ENCODE data around the gene GNB5. TPM values are rescaled to one million over a fixed set of nuclear protein-coding genes. Genes with fewer than 3 reads are reported as not detected.
A peak's percentile ranks its signal among the peaks of the same experiment; 100 is the strongest.

Gene GNB5
- total and polyA plus RNA-seq, 2 of the 13 experiments (the other 11 are each of a cell fraction or from before 2014, with no cell fraction given): 13.7 to 14.4 TPM

DNA sequence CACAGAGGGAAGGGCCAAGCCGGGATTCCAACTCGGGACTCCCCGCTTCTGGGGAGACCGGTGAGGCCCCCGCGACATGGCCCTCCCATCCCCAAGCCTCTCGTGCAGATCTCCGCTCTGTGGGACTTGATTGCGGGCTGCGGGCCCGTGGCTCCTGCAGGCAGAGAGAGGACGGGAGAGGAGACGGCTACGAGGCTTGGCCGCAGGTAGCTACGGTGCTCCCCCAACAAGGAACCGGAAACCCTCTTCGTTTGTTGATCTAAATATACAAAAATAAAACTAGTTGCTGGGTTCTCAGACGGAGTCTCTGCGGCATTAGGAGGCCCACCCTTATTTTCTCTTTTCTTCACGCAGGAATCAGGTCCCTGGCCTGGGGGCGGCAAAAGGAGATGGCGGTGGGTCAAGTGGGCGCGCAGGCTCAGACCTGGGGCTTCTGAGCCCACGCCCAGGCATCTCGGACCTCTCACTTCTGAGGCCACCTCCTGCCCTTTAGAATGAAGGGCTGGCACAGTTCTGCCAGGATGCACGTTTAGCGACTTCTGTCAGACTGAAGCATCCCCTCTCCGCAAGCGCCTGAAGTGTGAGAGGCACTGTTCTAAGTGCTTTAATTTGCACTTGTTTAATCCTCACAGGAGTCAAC is 10.9 kb downstream of the GNB5 start (continued):
- TF ChIP-seq, protein P1, sequence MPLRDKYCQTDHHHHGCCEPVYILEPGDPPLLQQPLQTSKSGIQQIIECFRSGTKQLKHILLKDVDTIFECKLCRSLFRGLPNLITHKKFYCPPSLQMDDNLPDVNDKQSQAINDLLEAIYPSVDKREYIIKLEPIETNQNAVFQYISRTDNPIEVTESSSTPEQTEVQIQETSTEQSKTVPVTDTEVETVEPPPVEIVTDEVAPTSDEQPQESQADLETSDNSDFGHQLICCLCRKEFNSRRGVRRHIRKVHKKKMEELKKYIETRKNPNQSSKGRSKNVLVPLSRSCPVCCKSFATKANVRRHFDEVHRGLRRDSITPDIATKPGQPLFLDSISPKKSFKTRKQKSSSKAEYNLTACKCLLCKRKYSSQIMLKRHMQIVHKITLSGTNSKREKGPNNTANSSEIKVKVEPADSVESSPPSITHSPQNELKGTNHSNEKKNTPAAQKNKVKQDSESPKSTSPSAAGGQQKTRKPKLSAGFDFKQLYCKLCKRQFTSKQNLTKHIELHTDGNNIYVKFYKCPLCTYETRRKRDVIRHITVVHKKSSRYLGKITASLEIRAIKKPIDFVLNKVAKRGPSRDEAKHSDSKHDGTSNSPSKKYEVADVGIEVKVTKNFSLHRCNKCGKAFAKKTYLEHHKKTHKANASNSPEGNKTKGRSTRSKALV (CRISPR knock-in tag; IDR thresholded peaks at IDR 0.05): 0 out of 2 replicates have a peak, but pooled peaks have one; percentile 5
- no peak for TF ChIP-seq ZBTB8A (CRISPR knock-in tag; IDR thresholded peaks at IDR 0.05; ENCODE audit: borderline replicate concordance, low read depth)
- peak; percentile 26 for TF ChIP-seq HNRNPLL (IDR thresholded peaks at IDR 0.05; ENCODE audit: low read depth, low read length, poor library complexity, severe bottlenecking)
- TF ChIP-seq KLF6 (CRISPR knock-in tag; IDR thresholded peaks at IDR 0.05): 0 out of 2 replicates have a peak, but pooled peaks have one; percentile 1
- peak; percentile 32; the same call in 1 of the 2 replicates for TF ChIP-seq GABPB1 (CRISPR knock-in tag; IDR thresholded peaks at IDR 0.05)
- no peak for TF ChIP-seq NR3C1 (CRISPR knock-in tag; IDR thresholded peaks at IDR 0.05)
- TF ChIP-seq ZBTB38 (CRISPR knock-in tag; IDR thresholded peaks at IDR 0.05): peak; percentile 62
- TF ChIP-seq, protein P2, sequence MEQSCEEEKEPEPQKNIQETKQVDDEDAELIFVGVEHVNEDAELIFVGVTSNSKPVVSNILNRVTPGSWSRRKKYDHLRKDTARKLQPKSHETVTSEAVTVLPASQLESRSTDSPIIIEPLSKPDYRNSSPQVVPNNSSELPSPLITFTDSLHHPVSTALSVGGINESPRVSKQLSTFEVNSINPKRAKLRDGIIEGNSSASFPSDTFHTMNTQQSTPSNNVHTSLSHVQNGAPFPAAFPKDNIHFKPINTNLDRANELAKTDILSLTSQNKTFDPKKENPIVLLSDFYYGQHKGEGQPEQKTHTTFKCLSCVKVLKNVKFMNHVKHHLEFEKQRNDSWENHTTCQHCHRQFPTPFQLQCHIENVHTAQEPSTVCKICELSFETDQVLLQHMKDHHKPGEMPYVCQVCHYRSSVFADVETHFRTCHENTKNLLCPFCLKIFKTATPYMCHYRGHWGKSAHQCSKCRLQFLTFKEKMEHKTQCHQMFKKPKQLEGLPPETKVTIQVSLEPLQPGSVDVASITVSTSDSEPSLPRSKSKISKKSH (CRISPR knock-in tag; IDR thresholded peaks at IDR 0.05; ENCODE audit: borderline replicate concordance): peak; percentile 6; the same call in 1 of the 2 replicates
- TF ChIP-seq MYNN (CRISPR knock-in tag; IDR thresholded peaks at IDR 0.05; ENCODE audit: low read depth): no peak
- TF ChIP-seq ZNF124 (CRISPR knock-in tag; IDR thresholded peaks at IDR 0.05): 0 out of 2 replicates have a peak, but pooled peaks have one; percentile 35
- TF ChIP-seq DMAP1 (CRISPR knock-in tag; IDR thresholded peaks at IDR 0.05): 0 out of 2 replicates have a peak, but pooled peaks have one; percentile 9
- no peak for TF ChIP-seq BRD4 (CRISPR knock-in tag; IDR thresholded peaks at IDR 0.05)
- TF ChIP-seq ZNF747 (CRISPR knock-in tag; IDR thresholded peaks at IDR 0.05; ENCODE audit: borderline replicate concordance): 0 out of 2 replicates have a peak, but pooled peaks have one; percentile 11
- TF ChIP-seq, protein P3, sequence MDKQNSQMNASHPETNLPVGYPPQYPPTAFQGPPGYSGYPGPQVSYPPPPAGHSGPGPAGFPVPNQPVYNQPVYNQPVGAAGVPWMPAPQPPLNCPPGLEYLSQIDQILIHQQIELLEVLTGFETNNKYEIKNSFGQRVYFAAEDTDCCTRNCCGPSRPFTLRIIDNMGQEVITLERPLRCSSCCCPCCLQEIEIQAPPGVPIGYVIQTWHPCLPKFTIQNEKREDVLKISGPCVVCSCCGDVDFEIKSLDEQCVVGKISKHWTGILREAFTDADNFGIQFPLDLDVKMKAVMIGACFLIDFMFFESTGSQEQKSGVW (CRISPR knock-in tag; IDR thresholded peaks at IDR 0.05; ENCODE audit: borderline replicate concordance): no peak
- TF ChIP-seq ZNF607 (CRISPR knock-in tag; IDR thresholded peaks at IDR 0.05; ENCODE audit: borderline replicate concordance): no peak
- TF ChIP-seq ZNF773 (CRISPR knock-in tag; IDR thresholded peaks at IDR 0.05; ENCODE audit: borderline replicate concordance): no peak
- TF ChIP-seq THAP11 (CRISPR knock-in tag; IDR thresholded peaks at IDR 0.05): no peak
- TF ChIP-seq SCMH1 (CRISPR knock-in tag; IDR thresholded peaks at IDR 0.05; ENCODE audit: borderline replicate concordance): no peak
- no peak for TF ChIP-seq HOXD1 (CRISPR knock-in tag; IDR thresholded peaks at IDR 0.05)
- TF ChIP-seq, protein P4, sequence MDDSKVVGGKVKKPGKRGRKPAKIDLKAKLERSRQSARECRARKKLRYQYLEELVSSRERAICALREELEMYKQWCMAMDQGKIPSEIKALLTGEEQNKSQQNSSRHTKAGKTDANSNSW (CRISPR knock-in tag; IDR thresholded peaks at IDR 0.05; ENCODE audit: borderline replicate concordance): peak; percentile 17; the same call in 1 of the 2 replicates
- peak; percentile 73; the same call in 1 of the 2 replicates for TF ChIP-seq ZBTB42 (CRISPR knock-in tag; IDR thresholded peaks at IDR 0.05)
- TF ChIP-seq, protein P5, sequence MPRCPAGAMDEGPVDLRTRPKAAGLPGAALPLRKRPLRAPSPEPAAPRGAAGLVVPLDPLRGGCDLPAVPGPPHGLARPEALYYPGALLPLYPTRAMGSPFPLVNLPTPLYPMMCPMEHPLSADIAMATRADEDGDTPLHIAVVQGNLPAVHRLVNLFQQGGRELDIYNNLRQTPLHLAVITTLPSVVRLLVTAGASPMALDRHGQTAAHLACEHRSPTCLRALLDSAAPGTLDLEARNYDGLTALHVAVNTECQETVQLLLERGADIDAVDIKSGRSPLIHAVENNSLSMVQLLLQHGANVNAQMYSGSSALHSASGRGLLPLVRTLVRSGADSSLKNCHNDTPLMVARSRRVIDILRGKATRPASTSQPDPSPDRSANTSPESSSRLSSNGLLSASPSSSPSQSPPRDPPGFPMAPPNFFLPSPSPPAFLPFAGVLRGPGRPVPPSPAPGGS (CRISPR knock-in tag; IDR thresholded peaks at IDR 0.05): peak; percentile 44; the same call in 1 of the 2 replicates
- 0 out of 2 replicates have a peak, but pooled peaks have one; percentile 53 for TF ChIP-seq FOXC1 (CRISPR knock-in tag; IDR thresholded peaks at IDR 0.05; ENCODE audit: borderline replicate concordance)
- peak; percentile 58; the same call in 1 of the 2 replicates for TF ChIP-seq NRL (CRISPR knock-in tag; IDR thresholded peaks at IDR 0.05; ENCODE audit: borderline replicate concordance)

All from HepG2 (cell line).